GM12878 (cell line): ENCODE results near the gene HNF4A.

Experiments
- CTCF ChIP-seq, 3 experiments: IDR thresholded peaks in 2 of 3; conservative IDR thresholded peaks in 1 of 3; 2 replicates each; pipeline ENCODE4 v1.5.1; 2011; ENCODE audit warnings: low read depth in 3 of 3, low read length in 3 of 3, mild to moderate bottlenecking in 3 of 3, control low read depth in 2 of 3, moderate library complexity in 2 of 3, inconsistent platforms in 1 of 3, mixed read lengths in 1 of 3; ENCODE audit not compliant: control insufficient read depth in 2 of 3, insufficient read depth in 1 of 3; ENCODE audit errors: extremely low read depth in 1 of 3
- NFYB ChIP-seq: IDR thresholded peaks from 2 replicates; pipeline ENCODE4 v1.6.1; 2011; ENCODE audit warnings: low read depth, mild to moderate bottlenecking, low read length, improper control_type of control experiment, moderate library complexity; ENCODE audit not compliant: insufficient read depth
- POLR2A ChIP-seq: IDR thresholded peaks from 2 replicates; pipeline ENCODE4 v1.6.1; 2011; ENCODE audit warnings: low read depth, mild to moderate bottlenecking, low read length
- TBL1XR1 ChIP-seq: IDR thresholded peaks from 2 replicates; pipeline ENCODE4 v1.6.1; 2012; ENCODE audit warnings: low read depth, low read length, improper control_type of control experiment

DNA sequence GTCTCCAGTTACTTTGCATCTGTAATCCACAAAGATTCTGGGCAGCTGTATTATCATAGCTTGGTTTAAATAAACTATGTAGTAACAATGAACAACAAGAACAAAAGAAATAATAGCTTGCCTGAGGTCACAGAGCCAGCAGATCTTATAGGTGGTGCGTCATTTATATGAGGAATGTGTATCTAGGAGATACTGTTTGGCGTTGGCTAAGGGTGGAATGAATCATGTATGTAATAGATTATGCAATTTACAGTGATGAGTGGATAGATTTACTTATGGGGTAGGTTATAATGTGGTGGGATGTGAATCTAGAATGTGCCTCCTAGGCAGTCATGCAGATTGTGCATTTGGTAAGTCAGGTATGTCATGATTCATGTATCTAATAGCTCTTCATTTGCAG, 42.8 kb downstream of the HNF4A start:
- TF ChIP-seq POLR2A = no peak
- no peak for TF ChIP-seq TBL1XR1
- no peak for TF ChIP-seq NFYB
- TF ChIP-seq CTCF (IDR thresholded peaks at IDR 0.05 in 2 of 3, conservative IDR thresholded peaks at IDR 0.05 in 1 of 3; ENCODE audit: control insufficient read depth in 2 of 3, extremely low read depth in 1 of 3, insufficient read depth in 1 of 3, low read depth in 3 of 3, low read length in 3 of 3) = no peak
